Stimulated activated CD8-positive, alpha-beta memory T cell treated with anti-CD3 and anti-CD28 coated beads, Interleukin-12 subunit alpha, Interleukin-12 subunit beta, amount 100 ng/mL, for 4 hours (primary cell): ENCODE measurements around the gene MTMR1.

Experiments used
- DNase-seq: peaks from one replicate; pipeline ENCODE4 v3.0.0-alpha.2; 2020; ENCODE audit warnings: low read depth

The MTMR1 gene

GRCh38 chrX:150692831-150693724, at the start of gene MTMR1:
Gene MTMR1, plus strand, starts transcription at chrX:150693396. Its CDS starts 135 bp downstream, at chrX:150693531.
- peak; percentile 53 for DNase-seq

GRCh38 chrX:150643958-150644357, 49.2 kb upstream of the MTMR1 start:
- no peak for DNase-seq

- no peak for DNase-seq
Observed at GRCh38 chrX:150644422-150644821, 48.8 kb upstream of the MTMR1 start.

DNA sequence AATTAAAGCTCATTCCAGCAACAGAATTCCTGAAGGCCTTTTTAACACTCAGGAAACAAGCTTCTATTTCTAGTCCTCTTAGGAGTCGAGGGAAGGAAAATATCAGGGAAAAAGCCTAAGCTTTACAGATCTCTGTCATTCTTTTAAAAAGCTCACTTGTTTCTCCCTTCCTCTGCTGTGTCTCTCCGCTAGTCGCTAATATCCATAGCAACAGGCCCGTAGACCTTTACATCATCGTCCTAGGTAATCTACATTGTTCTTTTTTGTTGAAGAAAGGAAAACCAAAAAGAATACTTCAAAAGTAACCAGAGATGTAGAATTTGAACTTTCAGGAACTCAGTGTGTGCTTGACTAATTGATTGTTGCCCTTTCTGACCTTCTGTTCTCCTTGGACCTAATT, 45.9 kb upstream of the MTMR1 start:
- DNase-seq, result no peak

- no peak for DNase-seq
Observed at GRCh38 chrX:150648296-150648940, 44.8 kb upstream of the MTMR1 start.

DNA sequence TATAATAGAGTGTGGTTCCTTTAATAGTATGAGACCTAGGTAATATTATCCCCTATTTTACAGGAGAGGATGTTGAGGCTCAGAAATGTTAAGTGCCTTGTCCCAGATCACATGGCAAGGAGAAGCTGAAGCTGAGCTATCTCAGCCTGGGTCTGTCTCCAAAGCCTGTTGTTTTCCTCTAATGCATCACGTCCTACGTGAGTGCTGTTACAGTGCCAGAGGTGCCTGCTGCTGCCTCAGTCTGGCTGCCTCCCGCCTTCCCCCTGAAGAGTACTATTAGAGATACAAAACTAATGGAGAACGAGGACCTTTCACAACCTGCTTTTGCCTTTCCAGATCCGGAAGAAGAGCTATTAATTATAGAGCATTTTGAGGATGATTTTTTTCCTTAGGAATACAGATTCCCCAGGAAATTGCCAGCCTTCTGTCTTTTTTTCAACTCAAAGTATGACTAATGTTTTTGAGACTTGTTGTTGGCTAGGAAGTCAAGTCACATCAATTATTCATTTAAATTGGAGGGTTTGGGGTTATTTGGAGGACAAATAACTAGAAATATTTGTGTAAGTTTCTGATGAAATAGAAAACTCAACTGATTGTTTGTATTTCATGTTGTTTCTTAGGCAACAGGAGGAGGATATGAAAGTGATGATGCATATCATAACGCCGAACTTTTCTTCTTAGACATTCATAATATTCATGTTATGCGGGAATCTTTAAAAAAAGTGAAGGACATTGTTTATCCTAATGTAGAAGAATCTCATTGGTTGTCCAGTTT, 43.9 kb upstream of the MTMR1 start:
- no peak for DNase-seq

DNA sequence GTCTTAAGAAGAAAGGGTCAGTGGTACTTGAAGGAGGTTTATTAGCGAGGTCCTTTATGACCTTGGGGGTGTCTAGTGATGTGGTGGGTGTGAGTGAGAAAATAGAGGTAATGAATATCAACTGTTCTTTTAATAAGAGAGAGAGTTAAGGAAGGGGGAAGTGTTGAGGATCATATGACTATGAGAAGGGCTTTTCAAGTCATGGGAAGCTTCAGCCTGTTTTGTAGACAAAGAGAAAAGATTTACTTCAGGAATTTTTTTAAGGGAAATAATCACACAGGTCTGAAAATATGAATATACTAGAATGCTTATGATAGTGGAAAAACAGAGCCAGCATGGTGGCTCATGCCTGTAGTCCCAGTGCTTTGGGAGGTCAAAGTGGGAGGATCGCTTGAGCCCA, 41.3 kb upstream of the MTMR1 start:
- DNase-seq, result no peak

GRCh38 chrX:150655788-150656187, 37.4 kb upstream of the MTMR1 start:
- no peak for DNase-seq

DNA sequence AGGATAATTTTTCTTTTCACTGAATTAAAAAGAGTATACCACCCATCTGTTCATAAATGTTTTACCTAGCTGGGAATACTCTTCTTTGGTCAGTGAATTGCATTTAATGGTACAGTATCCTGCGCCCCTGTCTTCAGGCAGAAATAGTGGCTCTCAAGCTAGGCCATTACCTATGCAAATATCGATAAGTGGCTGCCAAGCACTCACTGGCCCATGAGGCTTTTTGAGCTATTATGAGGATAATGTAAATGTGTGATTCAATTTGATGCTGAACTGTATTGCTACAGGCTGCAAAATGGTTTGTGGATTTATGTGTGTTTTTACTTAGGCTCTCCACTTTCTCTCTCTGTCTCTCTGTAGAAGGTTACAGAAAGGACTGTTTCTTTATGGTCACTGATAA, 30.1 kb upstream of the MTMR1 start:
- DNase-seq, result no peak

DNA sequence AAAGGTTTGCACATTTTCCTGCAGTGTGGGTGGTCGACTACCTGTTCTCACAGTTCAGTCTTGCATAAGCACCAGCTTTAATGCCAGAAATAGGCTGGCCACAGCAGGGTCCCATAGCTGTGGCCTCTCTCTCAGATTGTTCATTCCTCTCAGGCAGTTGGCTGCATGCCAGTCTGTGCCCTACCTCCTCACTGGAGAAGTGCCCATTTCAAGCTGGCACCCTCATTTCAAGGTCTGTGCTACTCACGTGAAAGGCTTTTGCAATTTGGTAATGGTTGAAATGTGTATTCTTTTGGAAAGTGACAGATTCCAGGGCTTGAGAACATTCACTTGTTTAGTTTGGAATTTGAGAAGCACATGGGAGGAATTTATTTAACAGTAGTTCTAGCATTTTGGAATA, 28.9 kb upstream of the MTMR1 start:
- DNase-seq, result no peak

GRCh38 chrX:150676221-150676620, 17.0 kb upstream of the MTMR1 start:
- DNase-seq, result no peak

GRCh38 chrX:150680974-150681373, 12.2 kb upstream of the MTMR1 start:
- no peak for DNase-seq

- no peak for DNase-seq
Observed at GRCh38 chrX:150683112-150683511, 10.1 kb upstream of the MTMR1 start.

GRCh38 chrX:150683536-150684146, 9.6 kb upstream of the MTMR1 start:
- no peak for DNase-seq

- DNase-seq, result no peak
Observed at GRCh38 chrX:150688911-150689451, 4.2 kb upstream of the MTMR1 start.

GRCh38 chrX:150690126-150690525, 3.1 kb upstream of the MTMR1 start:
- no peak for DNase-seq

GRCh38 chrX:150692296-150692695, 900 bp upstream of the MTMR1 start:
- no peak for DNase-seq

- DNase-seq, result peak; percentile 42
Observed at GRCh38 chrX:150693725-150694574, 754 bp downstream of the MTMR1 start.

GRCh38 chrX:150694738-150695410, 1.7 kb downstream of the MTMR1 start:
- no peak for DNase-seq

DNA sequence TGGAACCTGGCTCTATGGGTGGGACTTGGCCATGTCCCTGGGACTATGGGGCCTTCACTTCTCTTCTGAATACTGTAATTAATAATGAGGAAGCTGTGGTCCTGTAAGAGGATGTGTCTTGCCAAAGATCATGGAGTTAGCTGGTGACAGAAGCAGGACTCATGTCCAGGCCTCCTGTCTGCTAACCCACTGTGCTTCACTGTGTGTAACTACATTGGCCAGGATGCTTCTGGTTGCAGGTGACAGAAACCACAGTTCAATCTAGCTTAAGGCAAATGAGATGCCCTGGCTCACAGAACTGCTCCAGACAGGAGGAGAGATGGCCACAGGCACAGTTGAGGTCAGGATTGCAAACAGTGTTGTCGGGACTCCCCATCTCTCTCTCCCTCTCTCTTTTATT, 3.1 kb downstream of the MTMR1 start:
- DNase-seq, result no peak
